HepG2 (cell line): ENCODE data around the gene RNF114. TPM values are rescaled to one million over a fixed set of nuclear protein-coding genes. Genes with fewer than 3 reads are reported as not detected.

ENCODE experiments used
- CBFB ChIP-seq: sonication (generic); formaldehyde crosslinking; IDR thresholded peaks from 2 replicates; pipeline ENCODE4 v1.4.0; 2020; ENCODE audit warnings: missing genetic modification reagents
- ESRRA ChIP-seq: sonication (generic); formaldehyde crosslinking; IDR thresholded peaks from 2 replicates; pipeline ENCODE4 v1.5.1; 2020; ENCODE audit warnings: mild to moderate bottlenecking, low read depth, missing genetic modification reagents
- GATAD2A ChIP-seq: IDR thresholded peaks from 2 replicates; pipeline ENCODE4 v1.6.1; 2016
- ISX ChIP-seq: sonication (generic); formaldehyde crosslinking; conservative IDR thresholded peaks from 2 replicates; pipeline ENCODE4 v1.5.0; 2020; ENCODE audit warnings: missing genetic modification reagents
- NFE2L1 ChIP-seq: sonication (generic); formaldehyde crosslinking; IDR thresholded peaks from 2 replicates; pipeline ENCODE4 v1.4.0; 2020; ENCODE audit warnings: missing genetic modification reagents, mild to moderate bottlenecking, borderline replicate concordance
- NFE2L2 ChIP-seq: fragments of 150-350 bp; IDR thresholded peaks from 2 replicates; pipeline ENCODE4 v1.6.1; 2014; ENCODE audit warnings: low read length
- NFYC ChIP-seq: IDR thresholded peaks from 2 replicates; pipeline ENCODE4 v1.6.1; 2016; ENCODE audit warnings: missing genetic modification reagents, missing compliant biosample characterization
- PRDM4 ChIP-seq: sonication (generic); formaldehyde crosslinking; IDR thresholded peaks from 2 replicates; pipeline ENCODE4 v1.9.0; 2021; ENCODE audit warnings: missing genetic modification reagents, borderline replicate concordance
- SMARCC2 ChIP-seq: fragments of 450-650 bp; IDR thresholded peaks from 2 replicates; pipeline ENCODE4 v1.6.1; 2017; ENCODE audit warnings: antibody characterized with exemption, mild to moderate bottlenecking
- STAT6 ChIP-seq: sonication (generic); formaldehyde crosslinking; IDR thresholded peaks from 2 replicates; pipeline ENCODE4 v1.4.0; 2020; ENCODE audit warnings: missing genetic modification reagents, mild to moderate bottlenecking, borderline replicate concordance
- ZBTB20 ChIP-seq: sonication (generic); formaldehyde crosslinking; IDR thresholded peaks from 2 replicates; pipeline ENCODE4 v1.8.1; 2023; ENCODE audit warnings: missing genetic modification reagents, low read depth, mild to moderate bottlenecking, borderline replicate concordance
- ZC3H13 ChIP-seq: sonication (generic); formaldehyde crosslinking; IDR thresholded peaks from 2 replicates; pipeline ENCODE4 v1.8.1; 2023; ENCODE audit warnings: mild to moderate bottlenecking, missing genetic modification reagents, moderate library complexity
- ZNF232 ChIP-seq: sonication (generic); formaldehyde crosslinking; IDR thresholded peaks from 2 replicates; pipeline ENCODE4 v1.4.0; 2020; ENCODE audit warnings: missing genetic modification reagents, borderline replicate concordance
- ZNF570 ChIP-seq: sonication (generic); formaldehyde crosslinking; IDR thresholded peaks from 2 replicates; pipeline ENCODE4 v1.4.0; 2020; ENCODE audit warnings: mild to moderate bottlenecking, missing genetic modification reagents, borderline replicate concordance
- polyA plus RNA-seq, 8 experiments: library from polyadenylated mRNA; depleted of rRNA in 3 of 8; stranded (reverse) in 7 of 8; unstranded in 1 of 8; fragments of >200 nt; fragmentation: Illumina TruSeq in 4 of 8; extraction: Trizol in 4 of 8; gene quantifications; 2 replicates each; pipeline versions ENCODE4 v1.2.1 to v1.2.3, GENCODE V29; 2011 to 2016; ENCODE audit warnings: low read depth in 4 of 8, missing spikeins in 1 of 8, mixed read lengths in 1 of 8; ENCODE audit not compliant: insufficient read depth in 1 of 8
- total RNA-seq, 5 experiments: library from RNA; depleted of rRNA; stranded (reverse); fragments of >200 nt; fragmentation: Illumina TruSeq; extraction: Trizol; gene quantifications; 2 replicates each; pipeline ENCODE4 v1.2.3, GENCODE V29; 2016; ENCODE audit warnings: low read depth in 1 of 5
- TF ChIP-seq, protein P1 (sequence below): sonication (generic); formaldehyde crosslinking; IDR thresholded peaks from 2 replicates; pipeline ENCODE4 v1.5.1; 2020; ENCODE audit warnings: missing genetic modification reagents, mild to moderate bottlenecking, borderline replicate concordance
- TF ChIP-seq, protein P2 (sequence below): sonication (generic); formaldehyde crosslinking; IDR thresholded peaks from 2 replicates; pipeline ENCODE4 v1.5.0; 2020; ENCODE audit warnings: mild to moderate bottlenecking, missing genetic modification reagents, borderline replicate concordance
- TF ChIP-seq, protein P3 (sequence below): sonication (generic); formaldehyde crosslinking; IDR thresholded peaks from 2 replicates; pipeline ENCODE4 v1.8.1; 2022; ENCODE audit warnings: mild to moderate bottlenecking, missing genetic modification reagents

Gene RNF114
- total and polyA plus RNA-seq, 2 of the 13 experiments (the other 11 are each of a cell fraction or from before 2014, with no cell fraction given): 119 to 126 TPM

DNA sequence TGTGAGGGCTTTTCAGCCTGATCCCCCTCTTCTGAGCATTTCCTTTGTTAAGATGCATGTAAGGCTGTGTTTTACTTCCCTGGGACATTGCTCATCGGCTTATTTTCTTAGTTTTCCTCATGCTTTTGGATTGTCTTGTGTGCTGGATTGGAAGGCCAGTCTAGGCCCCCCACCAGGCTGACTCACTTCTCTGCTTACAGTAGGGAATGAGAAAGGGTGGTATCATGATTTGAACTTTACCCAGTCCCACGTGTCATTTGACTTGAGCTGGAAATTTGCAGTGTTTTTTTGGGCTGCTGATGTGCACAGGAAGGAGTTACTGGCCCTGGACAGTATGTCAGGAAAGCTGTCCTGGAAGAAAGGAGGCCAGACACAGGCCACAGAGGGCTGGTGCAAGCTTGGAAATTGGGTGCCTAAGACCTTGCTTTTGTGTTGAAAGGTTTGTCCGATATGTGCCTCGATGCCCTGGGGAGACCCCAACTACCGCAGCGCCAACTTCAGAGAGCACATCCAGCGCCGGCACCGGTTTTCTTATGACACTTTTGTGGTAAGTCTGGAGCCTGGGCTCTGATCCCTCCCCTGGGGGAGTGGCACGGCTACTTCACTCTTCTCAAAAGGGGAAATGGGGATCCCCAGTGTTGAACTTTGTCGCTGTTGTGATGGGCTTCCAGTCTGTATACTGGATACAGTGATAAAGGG, 12.8 kb downstream of the RNF114 start (continued):
- TF ChIP-seq, protein P1, sequence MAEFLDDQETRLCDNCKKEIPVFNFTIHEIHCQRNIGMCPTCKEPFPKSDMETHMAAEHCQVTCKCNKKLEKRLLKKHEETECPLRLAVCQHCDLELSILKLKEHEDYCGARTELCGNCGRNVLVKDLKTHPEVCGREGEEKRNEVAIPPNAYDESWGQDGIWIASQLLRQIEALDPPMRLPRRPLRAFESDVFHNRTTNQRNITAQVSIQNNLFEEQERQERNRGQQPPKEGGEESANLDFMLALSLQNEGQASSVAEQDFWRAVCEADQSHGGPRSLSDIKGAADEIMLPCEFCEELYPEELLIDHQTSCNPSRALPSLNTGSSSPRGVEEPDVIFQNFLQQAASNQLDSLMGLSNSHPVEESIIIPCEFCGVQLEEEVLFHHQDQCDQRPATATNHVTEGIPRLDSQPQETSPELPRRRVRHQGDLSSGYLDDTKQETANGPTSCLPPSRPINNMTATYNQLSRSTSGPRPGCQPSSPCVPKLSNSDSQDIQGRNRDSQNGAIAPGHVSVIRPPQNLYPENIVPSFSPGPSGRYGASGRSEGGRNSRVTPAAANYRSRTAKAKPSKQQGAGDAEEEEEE: no peak
- TF ChIP-seq ZNF232 (no peak), PRDM4 (no peak), ISX (CRISPR knock-in tag) (no peak), CBFB (CRISPR knock-in tag) (no peak), SMARCC2 (no peak), NFE2L2 (no peak), ZC3H13 (CRISPR knock-in tag) (no peak), ZNF570 (CRISPR knock-in tag) (no peak), GATAD2A (peak; percentile 38; the same call in 1 of the 2 replicates), ZBTB20 (peak; percentile 61; the same call in 1 of the 2 replicates), NFYC (CRISPR knock-in tag) (no peak), ESRRA (CRISPR knock-in tag) (0 out of 2 replicates have a peak, but pooled peaks have one; percentile 18), NFE2L1 (no peak), STAT6 (CRISPR knock-in tag) (no peak)
- TF ChIP-seq, protein P2, sequence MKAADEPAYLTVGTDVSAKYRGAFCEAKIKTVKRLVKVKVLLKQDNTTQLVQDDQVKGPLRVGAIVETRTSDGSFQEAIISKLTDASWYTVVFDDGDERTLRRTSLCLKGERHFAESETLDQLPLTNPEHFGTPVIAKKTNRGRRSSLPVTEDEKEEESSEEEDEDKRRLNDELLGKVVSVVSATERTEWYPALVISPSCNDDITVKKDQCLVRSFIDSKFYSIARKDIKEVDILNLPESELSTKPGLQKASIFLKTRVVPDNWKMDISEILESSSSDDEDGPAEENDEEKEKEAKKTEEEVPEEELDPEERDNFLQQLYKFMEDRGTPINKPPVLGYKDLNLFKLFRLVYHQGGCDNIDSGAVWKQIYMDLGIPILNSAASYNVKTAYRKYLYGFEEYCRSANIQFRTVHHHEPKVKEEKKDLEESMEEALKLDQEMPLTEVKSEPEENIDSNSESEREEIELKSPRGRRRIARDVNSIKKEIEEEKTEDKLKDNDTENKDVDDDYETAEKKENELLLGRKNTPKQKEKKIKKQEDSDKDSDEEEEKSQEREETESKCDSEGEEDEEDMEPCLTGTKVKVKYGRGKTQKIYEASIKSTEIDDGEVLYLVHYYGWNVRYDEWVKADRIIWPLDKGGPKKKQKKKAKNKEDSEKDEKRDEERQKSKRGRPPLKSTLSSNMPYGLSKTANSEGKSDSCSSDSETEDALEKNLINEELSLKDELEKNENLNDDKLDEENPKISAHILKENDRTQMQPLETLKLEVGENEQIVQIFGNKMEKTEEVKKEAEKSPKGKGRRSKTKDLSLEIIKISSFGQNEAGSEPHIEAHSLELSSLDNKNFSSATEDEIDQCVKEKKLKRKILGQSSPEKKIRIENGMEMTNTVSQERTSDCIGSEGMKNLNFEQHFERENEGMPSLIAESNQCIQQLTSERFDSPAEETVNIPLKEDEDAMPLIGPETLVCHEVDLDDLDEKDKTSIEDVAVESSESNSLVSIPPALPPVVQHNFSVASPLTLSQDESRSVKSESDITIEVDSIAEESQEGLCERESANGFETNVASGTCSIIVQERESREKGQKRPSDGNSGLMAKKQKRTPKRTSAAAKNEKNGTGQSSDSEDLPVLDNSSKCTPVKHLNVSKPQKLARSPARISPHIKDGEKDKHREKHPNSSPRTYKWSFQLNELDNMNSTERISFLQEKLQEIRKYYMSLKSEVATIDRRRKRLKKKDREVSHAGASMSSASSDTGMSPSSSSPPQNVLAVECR (CRISPR knock-in tag): no peak; the same call in 1 of the 2 replicates
- TF ChIP-seq, protein P3, sequence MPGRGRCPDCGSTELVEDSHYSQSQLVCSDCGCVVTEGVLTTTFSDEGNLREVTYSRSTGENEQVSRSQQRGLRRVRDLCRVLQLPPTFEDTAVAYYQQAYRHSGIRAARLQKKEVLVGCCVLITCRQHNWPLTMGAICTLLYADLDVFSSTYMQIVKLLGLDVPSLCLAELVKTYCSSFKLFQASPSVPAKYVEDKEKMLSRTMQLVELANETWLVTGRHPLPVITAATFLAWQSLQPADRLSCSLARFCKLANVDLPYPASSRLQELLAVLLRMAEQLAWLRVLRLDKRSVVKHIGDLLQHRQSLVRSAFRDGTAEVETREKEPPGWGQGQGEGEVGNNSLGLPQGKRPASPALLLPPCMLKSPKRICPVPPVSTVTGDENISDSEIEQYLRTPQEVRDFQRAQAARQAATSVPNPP (CRISPR knock-in tag): no peak
